K562 (cell line): ENCODE measurements around the gene RPL39. TPM values are rescaled to one million over a fixed set of nuclear protein-coding genes. Genes with fewer than 3 reads are reported as not detected.
A peak's percentile ranks its signal among the peaks of the same experiment; 100 is the strongest.

Experiments
- HDAC1 ChIP-seq, 2 experiments: fragments of 450-650 bp; IDR thresholded peaks; 2 replicates each; pipeline ENCODE4 v1.6.1; 2016 to 2017; ENCODE audit warnings: inconsistent platforms in 1 of 2, mild to moderate bottlenecking in 1 of 2, moderate library complexity in 1 of 2
- L3MBTL2 ChIP-seq: fragments of 450-650 bp; IDR thresholded peaks from 2 replicates; pipeline ENCODE4 v1.6.1; 2016; ENCODE audit warnings: mild to moderate bottlenecking, moderate library complexity
- TAF15 ChIP-seq: fragments of 200-400 bp; formaldehyde crosslinking; IDR thresholded peaks from 2 replicates; pipeline ENCODE4 v1.6.1; 2017; ENCODE audit warnings: mild to moderate bottlenecking, low read depth, low read length, moderate library complexity
- TEAD2 ChIP-seq: fragments of 450-650 bp; IDR thresholded peaks from 2 replicates; pipeline ENCODE4 v1.6.1; 2016; ENCODE audit warnings: missing genetic modification characterization, control low read depth, missing compliant biosample characterization
- polyA plus RNA-seq, 8 experiments: library from polyadenylated mRNA; depleted of rRNA in 4 of 8; stranded (reverse) in 5 of 8; unstranded in 3 of 8; fragments of >200 nt; fragmentation: Nextera tagmentation in 2 of 8; fragmentation: Illumina TruSeq in 1 of 8; extraction: Ambion mirVana in 2 of 8; extraction: Trizol in 1 of 8; gene quantifications; 2 replicates each; pipeline versions ENCODE4 v1.2.1 to v1.2.3, GENCODE V29; 2011 to 2014; ENCODE audit warnings: inconsistent platforms in 1 of 8, missing spikeins in 1 of 8
- total RNA-seq, 7 experiments: library from RNA; depleted of rRNA in 6 of 7; stranded (reverse); fragments of >200 nt in 6 of 7; fragmentation: Illumina TruSeq in 2 of 7; extraction: Trizol in 2 of 7; gene quantifications; 2 replicates each; pipeline versions ENCODE4 v1.2.1 to v1.2.3, GENCODE V29; 2011 to 2021; ENCODE audit warnings: low replicate concordance in 1 of 7
- TF ChIP-seq, protein P1 (sequence below), 2 experiments: fragments of 450-650 bp; formaldehyde crosslinking in 1 of 2; IDR thresholded peaks; 2 replicates each; pipeline versions ENCODE4 v1.4.0 to v1.6.1; 2014 to 2020; ENCODE audit warnings: mild to moderate bottlenecking in 2 of 2, borderline replicate concordance in 1 of 2, low read depth in 1 of 2
- TF ChIP-seq, protein P2 (sequence below): fragments of 450-650 bp; IDR thresholded peaks from 2 replicates; pipeline ENCODE4 v1.6.1; 2016; ENCODE audit warnings: mild to moderate bottlenecking, moderate library complexity

Gene RPL39
- total and polyA plus RNA-seq, 9 of the 15 experiments (the other 6 are each of a cell fraction or from before 2014, with no cell fraction given), result 1,382 to 5,043 (median 3,226) TPM

GRCh38 chrX:119758731-119759247, 32.6 kb downstream of the RPL39 start (continued):
- TF ChIP-seq, protein P1, sequence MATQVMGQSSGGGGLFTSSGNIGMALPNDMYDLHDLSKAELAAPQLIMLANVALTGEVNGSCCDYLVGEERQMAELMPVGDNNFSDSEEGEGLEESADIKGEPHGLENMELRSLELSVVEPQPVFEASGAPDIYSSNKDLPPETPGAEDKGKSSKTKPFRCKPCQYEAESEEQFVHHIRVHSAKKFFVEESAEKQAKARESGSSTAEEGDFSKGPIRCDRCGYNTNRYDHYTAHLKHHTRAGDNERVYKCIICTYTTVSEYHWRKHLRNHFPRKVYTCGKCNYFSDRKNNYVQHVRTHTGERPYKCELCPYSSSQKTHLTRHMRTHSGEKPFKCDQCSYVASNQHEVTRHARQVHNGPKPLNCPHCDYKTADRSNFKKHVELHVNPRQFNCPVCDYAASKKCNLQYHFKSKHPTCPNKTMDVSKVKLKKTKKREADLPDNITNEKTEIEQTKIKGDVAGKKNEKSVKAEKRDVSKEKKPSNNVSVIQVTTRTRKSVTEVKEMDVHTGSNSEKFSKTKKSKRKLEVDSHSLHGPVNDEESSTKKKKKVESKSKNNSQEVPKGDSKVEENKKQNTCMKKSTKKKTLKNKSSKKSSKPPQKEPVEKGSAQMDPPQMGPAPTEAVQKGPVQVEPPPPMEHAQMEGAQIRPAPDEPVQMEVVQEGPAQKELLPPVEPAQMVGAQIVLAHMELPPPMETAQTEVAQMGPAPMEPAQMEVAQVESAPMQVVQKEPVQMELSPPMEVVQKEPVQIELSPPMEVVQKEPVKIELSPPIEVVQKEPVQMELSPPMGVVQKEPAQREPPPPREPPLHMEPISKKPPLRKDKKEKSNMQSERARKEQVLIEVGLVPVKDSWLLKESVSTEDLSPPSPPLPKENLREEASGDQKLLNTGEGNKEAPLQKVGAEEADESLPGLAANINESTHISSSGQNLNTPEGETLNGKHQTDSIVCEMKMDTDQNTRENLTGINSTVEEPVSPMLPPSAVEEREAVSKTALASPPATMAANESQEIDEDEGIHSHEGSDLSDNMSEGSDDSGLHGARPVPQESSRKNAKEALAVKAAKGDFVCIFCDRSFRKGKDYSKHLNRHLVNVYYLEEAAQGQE (IDR thresholded peaks at IDR 0.05; ENCODE audit: borderline replicate concordance), result peak; percentile 9; the same call in 1 of the 2 replicates
- TF ChIP-seq, protein P1 (CRISPR knock-in tag; IDR thresholded peaks at IDR 0.05; ENCODE audit: low read depth), result no peak
- TF ChIP-seq HDAC1 (IDR thresholded peaks at IDR 0.05) (no peak), TAF15 (no peak), L3MBTL2 (peak; percentile 14; the same call in 1 of the 2 replicates), TEAD2 (no peak)
- TF ChIP-seq, protein P2, sequence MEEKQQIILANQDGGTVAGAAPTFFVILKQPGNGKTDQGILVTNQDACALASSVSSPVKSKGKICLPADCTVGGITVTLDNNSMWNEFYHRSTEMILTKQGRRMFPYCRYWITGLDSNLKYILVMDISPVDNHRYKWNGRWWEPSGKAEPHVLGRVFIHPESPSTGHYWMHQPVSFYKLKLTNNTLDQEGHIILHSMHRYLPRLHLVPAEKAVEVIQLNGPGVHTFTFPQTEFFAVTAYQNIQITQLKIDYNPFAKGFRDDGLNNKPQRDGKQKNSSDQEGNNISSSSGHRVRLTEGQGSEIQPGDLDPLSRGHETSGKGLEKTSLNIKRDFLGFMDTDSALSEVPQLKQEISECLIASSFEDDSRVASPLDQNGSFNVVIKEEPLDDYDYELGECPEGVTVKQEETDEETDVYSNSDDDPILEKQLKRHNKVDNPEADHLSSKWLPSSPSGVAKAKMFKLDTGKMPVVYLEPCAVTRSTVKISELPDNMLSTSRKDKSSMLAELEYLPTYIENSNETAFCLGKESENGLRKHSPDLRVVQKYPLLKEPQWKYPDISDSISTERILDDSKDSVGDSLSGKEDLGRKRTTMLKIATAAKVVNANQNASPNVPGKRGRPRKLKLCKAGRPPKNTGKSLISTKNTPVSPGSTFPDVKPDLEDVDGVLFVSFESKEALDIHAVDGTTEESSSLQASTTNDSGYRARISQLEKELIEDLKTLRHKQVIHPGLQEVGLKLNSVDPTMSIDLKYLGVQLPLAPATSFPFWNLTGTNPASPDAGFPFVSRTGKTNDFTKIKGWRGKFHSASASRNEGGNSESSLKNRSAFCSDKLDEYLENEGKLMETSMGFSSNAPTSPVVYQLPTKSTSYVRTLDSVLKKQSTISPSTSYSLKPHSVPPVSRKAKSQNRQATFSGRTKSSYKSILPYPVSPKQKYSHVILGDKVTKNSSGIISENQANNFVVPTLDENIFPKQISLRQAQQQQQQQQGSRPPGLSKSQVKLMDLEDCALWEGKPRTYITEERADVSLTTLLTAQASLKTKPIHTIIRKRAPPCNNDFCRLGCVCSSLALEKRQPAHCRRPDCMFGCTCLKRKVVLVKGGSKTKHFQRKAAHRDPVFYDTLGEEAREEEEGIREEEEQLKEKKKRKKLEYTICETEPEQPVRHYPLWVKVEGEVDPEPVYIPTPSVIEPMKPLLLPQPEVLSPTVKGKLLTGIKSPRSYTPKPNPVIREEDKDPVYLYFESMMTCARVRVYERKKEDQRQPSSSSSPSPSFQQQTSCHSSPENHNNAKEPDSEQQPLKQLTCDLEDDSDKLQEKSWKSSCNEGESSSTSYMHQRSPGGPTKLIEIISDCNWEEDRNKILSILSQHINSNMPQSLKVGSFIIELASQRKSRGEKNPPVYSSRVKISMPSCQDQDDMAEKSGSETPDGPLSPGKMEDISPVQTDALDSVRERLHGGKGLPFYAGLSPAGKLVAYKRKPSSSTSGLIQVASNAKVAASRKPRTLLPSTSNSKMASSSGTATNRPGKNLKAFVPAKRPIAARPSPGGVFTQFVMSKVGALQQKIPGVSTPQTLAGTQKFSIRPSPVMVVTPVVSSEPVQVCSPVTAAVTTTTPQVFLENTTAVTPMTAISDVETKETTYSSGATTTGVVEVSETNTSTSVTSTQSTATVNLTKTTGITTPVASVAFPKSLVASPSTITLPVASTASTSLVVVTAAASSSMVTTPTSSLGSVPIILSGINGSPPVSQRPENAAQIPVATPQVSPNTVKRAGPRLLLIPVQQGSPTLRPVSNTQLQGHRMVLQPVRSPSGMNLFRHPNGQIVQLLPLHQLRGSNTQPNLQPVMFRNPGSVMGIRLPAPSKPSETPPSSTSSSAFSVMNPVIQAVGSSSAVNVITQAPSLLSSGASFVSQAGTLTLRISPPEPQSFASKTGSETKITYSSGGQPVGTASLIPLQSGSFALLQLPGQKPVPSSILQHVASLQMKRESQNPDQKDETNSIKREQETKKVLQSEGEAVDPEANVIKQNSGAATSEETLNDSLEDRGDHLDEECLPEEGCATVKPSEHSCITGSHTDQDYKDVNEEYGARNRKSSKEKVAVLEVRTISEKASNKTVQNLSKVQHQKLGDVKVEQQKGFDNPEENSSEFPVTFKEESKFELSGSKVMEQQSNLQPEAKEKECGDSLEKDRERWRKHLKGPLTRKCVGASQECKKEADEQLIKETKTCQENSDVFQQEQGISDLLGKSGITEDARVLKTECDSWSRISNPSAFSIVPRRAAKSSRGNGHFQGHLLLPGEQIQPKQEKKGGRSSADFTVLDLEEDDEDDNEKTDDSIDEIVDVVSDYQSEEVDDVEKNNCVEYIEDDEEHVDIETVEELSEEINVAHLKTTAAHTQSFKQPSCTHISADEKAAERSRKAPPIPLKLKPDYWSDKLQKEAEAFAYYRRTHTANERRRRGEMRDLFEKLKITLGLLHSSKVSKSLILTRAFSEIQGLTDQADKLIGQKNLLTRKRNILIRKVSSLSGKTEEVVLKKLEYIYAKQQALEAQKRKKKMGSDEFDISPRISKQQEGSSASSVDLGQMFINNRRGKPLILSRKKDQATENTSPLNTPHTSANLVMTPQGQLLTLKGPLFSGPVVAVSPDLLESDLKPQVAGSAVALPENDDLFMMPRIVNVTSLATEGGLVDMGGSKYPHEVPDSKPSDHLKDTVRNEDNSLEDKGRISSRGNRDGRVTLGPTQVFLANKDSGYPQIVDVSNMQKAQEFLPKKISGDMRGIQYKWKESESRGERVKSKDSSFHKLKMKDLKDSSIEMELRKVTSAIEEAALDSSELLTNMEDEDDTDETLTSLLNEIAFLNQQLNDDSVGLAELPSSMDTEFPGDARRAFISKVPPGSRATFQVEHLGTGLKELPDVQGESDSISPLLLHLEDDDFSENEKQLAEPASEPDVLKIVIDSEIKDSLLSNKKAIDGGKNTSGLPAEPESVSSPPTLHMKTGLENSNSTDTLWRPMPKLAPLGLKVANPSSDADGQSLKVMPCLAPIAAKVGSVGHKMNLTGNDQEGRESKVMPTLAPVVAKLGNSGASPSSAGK, result 0 out of 2 replicates have a peak, but pooled peaks have one; percentile 9
